ENCODE measurements around the gene SND1.
A peak's percentile ranks its signal among the peaks of the same experiment; 100 is the strongest.

SND1 gene

DNA sequence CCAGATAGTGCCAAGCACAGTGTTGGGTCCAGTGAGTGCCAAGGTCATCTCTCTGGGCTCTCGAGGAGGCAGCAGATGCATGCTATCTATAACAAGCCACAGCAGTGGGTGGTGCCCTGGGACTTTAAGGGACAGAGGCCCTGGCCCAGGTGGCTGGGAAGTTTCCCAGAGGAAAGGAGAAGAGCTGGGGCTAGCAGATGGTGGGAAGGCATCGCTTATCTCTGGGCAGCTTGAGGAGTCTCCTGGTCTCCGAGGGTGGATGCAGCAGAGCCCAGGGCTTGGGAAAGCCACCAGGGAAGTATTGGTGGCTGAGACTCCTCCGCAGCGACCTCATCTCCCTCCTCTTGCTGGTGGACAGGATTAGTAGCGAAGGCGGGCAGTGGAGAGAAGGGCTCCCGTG, 442.7 kb downstream of the SND1 start:
- no peaks in the 10 kb centered on the region for H3K27me3 ChIP-seq (ENCODE audit: insufficient read depth, poor library complexity, severe bottlenecking)
- H3K9me3 ChIP-seq (ENCODE audit: severe bottlenecking) = no peaks in the 10 kb centered on the region
- H3K36me3 ChIP-seq (ENCODE audit: low read depth) = peaks cover 20% of the 10 kb centered on the region
- no peaks in the 10 kb centered on the region for H3K4me1 ChIP-seq (ENCODE audit: insufficient read depth, poor library complexity, severe bottlenecking)
- ATAC-seq (ENCODE audit: low read depth) = no peak
- no peak overlapping the region for H3K4me3 ChIP-seq (ENCODE audit: severe bottlenecking)
- TF ChIP-seq, protein P1, sequence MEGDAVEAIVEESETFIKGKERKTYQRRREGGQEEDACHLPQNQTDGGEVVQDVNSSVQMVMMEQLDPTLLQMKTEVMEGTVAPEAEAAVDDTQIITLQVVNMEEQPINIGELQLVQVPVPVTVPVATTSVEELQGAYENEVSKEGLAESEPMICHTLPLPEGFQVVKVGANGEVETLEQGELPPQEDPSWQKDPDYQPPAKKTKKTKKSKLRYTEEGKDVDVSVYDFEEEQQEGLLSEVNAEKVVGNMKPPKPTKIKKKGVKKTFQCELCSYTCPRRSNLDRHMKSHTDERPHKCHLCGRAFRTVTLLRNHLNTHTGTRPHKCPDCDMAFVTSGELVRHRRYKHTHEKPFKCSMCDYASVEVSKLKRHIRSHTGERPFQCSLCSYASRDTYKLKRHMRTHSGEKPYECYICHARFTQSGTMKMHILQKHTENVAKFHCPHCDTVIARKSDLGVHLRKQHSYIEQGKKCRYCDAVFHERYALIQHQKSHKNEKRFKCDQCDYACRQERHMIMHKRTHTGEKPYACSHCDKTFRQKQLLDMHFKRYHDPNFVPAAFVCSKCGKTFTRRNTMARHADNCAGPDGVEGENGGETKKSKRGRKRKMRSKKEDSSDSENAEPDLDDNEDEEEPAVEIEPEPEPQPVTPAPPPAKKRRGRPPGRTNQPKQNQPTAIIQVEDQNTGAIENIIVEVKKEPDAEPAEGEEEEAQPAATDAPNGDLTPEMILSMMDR (IDR thresholded peaks at IDR 0.05; ENCODE audit: poor library complexity, severe bottlenecking) = no peak
- H3K27ac ChIP-seq (ENCODE audit: poor library complexity, severe bottlenecking) = no peak overlapping the region
- no peak for DNase-seq (ENCODE audit: low spot score)

DNA sequence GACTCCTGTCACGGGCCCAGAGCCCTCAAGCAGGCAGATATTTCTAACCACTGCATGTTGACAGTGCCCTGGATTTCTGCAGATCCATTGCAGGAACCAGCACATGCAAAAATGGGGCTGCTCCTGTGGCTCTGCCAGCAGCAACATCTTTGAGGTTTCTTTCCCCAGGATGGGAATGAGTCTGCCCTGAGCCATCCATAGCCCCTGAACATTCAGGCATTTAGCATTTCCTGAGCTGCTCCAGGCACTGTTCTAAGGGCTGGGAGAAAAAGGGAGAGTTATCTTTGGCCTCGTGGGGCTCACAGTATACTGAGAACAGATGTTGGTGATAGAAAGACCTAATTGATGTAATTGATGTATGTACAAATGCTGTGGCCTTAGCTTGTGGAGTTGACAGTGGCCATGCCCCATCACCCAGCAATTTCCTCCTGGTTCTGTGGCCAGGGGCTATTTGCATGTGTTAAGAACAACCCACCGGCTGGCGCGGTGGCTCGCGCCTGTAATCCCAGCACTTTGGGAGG, 445.3 kb downstream of the SND1 start:
- peaks cover 3% of the 10 kb centered on the region; the same call in 1 of the 2 replicates for H3K36me3 ChIP-seq (ENCODE audit: low read depth)
- no peaks in the 10 kb centered on the region for H3K4me1 ChIP-seq (ENCODE audit: insufficient read depth, poor library complexity, severe bottlenecking)
- TF ChIP-seq, protein P1 (IDR thresholded peaks at IDR 0.05; ENCODE audit: poor library complexity, severe bottlenecking) = no peak
- no peak overlapping the region for H3K4me3 ChIP-seq (ENCODE audit: severe bottlenecking)
- no peak overlapping the region for H3K27ac ChIP-seq (ENCODE audit: poor library complexity, severe bottlenecking)
- H3K27me3 ChIP-seq (ENCODE audit: insufficient read depth, poor library complexity, severe bottlenecking) = no peaks in the 10 kb centered on the region
- no peaks in the 10 kb centered on the region for H3K9me3 ChIP-seq (ENCODE audit: severe bottlenecking)
- DNase-seq (ENCODE audit: low spot score) = no peak
- ATAC-seq (ENCODE audit: low read depth) = no peak

DNA sequence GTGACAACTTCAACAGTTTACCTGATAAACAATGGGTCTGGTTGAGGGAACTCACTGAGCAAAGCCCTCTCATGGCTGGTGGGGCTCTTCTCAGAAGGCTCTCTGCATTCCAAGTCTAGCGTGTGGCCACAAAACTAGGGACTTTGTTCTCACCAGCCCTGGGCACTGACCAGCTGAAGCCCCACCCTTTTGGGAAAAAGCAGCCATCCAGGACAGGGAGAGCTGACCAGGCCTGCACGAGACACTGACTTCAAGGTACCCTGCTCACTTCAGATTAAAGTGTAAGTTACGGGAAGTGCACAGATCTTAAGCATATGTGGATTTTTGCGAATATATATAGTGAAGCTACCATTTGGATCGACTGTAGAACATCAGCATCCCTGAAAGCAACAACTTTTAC, 446.6 kb downstream of the SND1 start:
- H3K27me3 ChIP-seq (ENCODE audit: insufficient read depth, poor library complexity, severe bottlenecking) = peaks cover 5% of the 10 kb centered on the region
- ATAC-seq (ENCODE audit: low read depth) (no peak), DNase-seq (ENCODE audit: low spot score) (no peak)
- no peaks in the 10 kb centered on the region for H3K9me3 ChIP-seq (ENCODE audit: severe bottlenecking)
- TF ChIP-seq, protein P1 (IDR thresholded peaks at IDR 0.05; ENCODE audit: poor library complexity, severe bottlenecking) = no peak
- H3K27ac ChIP-seq (ENCODE audit: poor library complexity, severe bottlenecking) = no peak overlapping the region
- H3K4me3 ChIP-seq (ENCODE audit: severe bottlenecking) = no peak overlapping the region
- H3K36me3 ChIP-seq (ENCODE audit: low read depth) = no peaks in the 10 kb centered on the region
- H3K4me1 ChIP-seq (ENCODE audit: insufficient read depth, poor library complexity, severe bottlenecking) = no peaks in the 10 kb centered on the region

DNA sequence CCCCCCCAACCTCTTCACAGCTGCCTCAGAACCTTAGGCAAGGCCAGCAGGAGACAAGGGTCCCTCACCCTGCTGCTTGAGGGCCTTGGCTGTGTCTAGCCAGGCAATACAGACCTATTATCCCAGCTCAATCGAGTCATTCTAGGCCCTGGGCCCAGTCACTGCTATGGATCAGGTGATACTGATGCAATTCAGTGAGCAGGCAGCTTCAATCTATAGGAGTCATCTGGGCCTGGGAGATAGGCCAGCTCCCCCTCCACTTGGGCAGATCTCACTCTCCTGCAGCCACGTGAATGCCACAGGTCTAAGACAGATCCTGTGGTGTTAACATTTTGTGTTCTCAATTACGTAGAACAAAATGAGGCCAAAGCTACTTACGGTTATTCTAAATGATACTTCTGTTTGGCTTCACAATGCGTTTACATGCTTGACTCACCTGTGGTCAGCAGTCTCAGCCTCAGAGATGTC, 447.2 kb downstream of the SND1 start:
- H3K27me3 ChIP-seq (ENCODE audit: insufficient read depth, poor library complexity, severe bottlenecking) = peaks cover 12% of the 10 kb centered on the region
- H3K36me3 ChIP-seq (ENCODE audit: low read depth) = no peaks in the 10 kb centered on the region
- ATAC-seq (ENCODE audit: low read depth) = peak; percentile 55
- H3K9me3 ChIP-seq (ENCODE audit: severe bottlenecking) = no peaks in the 10 kb centered on the region
- TF ChIP-seq, protein P1 (IDR thresholded peaks at IDR 0.05; ENCODE audit: poor library complexity, severe bottlenecking) = no peak
- H3K27ac ChIP-seq (ENCODE audit: poor library complexity, severe bottlenecking) = no peak overlapping the region
- H3K4me3 ChIP-seq (ENCODE audit: severe bottlenecking) = no peak overlapping the region
- no peaks in the 10 kb centered on the region for H3K4me1 ChIP-seq (ENCODE audit: insufficient read depth, poor library complexity, severe bottlenecking)
- no peak for DNase-seq (ENCODE audit: low spot score)

DNA sequence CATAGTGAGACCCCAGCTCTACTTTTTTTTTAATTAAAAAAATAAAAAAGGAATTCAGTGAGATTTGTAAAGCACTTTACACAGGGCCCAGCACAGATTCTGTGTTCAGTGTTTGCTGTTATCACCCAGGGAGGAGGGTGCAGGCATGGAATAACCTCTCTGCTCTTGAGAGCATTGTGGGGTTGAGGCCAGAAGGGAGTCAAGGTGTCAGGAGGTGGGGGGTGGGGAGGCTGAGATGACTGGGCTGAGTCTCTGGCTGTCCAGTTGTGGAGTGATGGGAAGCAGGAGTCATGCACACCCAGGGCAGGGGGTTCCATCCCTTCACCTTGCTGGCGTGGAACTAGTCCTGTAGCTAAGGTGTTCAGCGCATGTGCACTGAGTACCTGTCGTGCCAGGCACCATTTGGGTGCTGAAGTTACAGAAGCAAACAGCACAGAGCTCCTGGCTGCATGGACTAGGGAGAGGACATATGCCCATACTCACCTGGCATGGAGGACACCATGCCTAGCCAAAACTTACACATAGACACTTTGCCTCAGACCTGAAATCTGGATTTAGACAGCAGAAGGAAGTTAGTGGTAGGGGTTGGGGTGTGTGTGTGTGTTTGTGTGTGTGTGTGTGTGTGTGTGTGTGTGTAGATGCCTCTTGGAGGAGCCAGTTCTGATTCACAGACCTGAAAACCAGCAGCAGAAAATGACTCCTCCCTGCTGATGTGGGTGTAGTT, 448.4 kb downstream of the SND1 start:
- ATAC-seq (ENCODE audit: low read depth) = no peak
- no peak for DNase-seq (ENCODE audit: low spot score)
- no peaks in the 10 kb centered on the region for H3K36me3 ChIP-seq (ENCODE audit: low read depth)
- peaks cover 23% of the 10 kb centered on the region for H3K27me3 ChIP-seq (ENCODE audit: insufficient read depth, poor library complexity, severe bottlenecking)
- no peaks in the 10 kb centered on the region for H3K4me1 ChIP-seq (ENCODE audit: insufficient read depth, poor library complexity, severe bottlenecking)
- no peaks in the 10 kb centered on the region for H3K9me3 ChIP-seq (ENCODE audit: severe bottlenecking)
- no peak overlapping the region for H3K4me3 ChIP-seq (ENCODE audit: severe bottlenecking)
- no peak overlapping the region for H3K27ac ChIP-seq (ENCODE audit: poor library complexity, severe bottlenecking)
- TF ChIP-seq, protein P1 (IDR thresholded peaks at IDR 0.05; ENCODE audit: poor library complexity, severe bottlenecking) = no peak
